Colon (tissue), 2 donors: ENCODE measurements around the gene EFNB2.

Experiments
- FAIRE-seq: peaks from 2 replicates; lab custom pipeline; 2012; peaks lifted over from hg19 to GRCh38; lab: Jason Lieb, UNC
- donor health status: control.
- donor health status: control.

EFNB2 gene

GRCh38 chr13:106445996-106446395 lies 89.5 kb downstream of the EFNB2 start:
- no peak for FAIRE-seq

GRCh38 chr13:106443607-106444322 lies 91.7 kb downstream of the EFNB2 start:
- no peak for FAIRE-seq

- FAIRE-seq, result no peak
Observed at GRCh38 chr13:106440866-106441265, 94.6 kb downstream of the EFNB2 start.
